Left lung (tissue), 10 donors: ENCODE data around the gene FETUB. TPM values are rescaled to one million over a fixed set of nuclear protein-coding genes. Genes with fewer than 3 reads are reported as not detected.

Source experiments
- ATAC-seq: fragments of 200-7000 bp; cut with Tn5 transposase; one replicate; pipeline ENCODE4 v1.9.1; 2020; ENCODE audit warnings: moderate library complexity
- DNase-seq, 4 donors: peaks; one replicate each; pipeline ENCODE4 v3.0.0-alpha.2; 2013 to 2020
- H3K27ac ChIP-seq, 2 donors: fragments of 200-600 bp; sonication (generic) in 1 of 2; one replicate each; pipeline versions ENCODE4 v1.5.0 to v1.8.0; 2020 to 2021
- H3K27me3 ChIP-seq, 2 donors: fragments of 200-600 bp; sonication (generic) in 1 of 2; one replicate each; pipeline versions ENCODE4 v1.5.0 to v1.8.0; 2020 to 2021
- H3K36me3 ChIP-seq, 2 donors: fragments of 200-600 bp; sonication (generic) in 1 of 2; one replicate each; pipeline versions ENCODE4 v1.5.0 to v1.8.0; 2020 to 2021
- H3K4me1 ChIP-seq, 2 donors: fragments of 200-600 bp; one replicate each; pipeline ENCODE4 v1.8.0; 2021
- H3K4me3 ChIP-seq, 2 donors: fragments of 200-600 bp; sonication (generic) in 1 of 2; one replicate each; pipeline versions ENCODE4 v1.5.0 to v1.8.0; 2020 to 2021; ENCODE audit warnings: mild to moderate bottlenecking in 1 of 2
- H3K9me3 ChIP-seq, 2 donors: fragments of 200-600 bp; sonication (generic) in 1 of 2; one replicate each; pipeline versions ENCODE4 v1.5.0 to v1.8.0; 2020 to 2021
- CTCF ChIP-seq, 2 donors: fragments of 200-600 bp; sonication (generic) in 1 of 2; IDR thresholded peaks; one replicate each; pipeline versions ENCODE4 v1.5.0 to v1.8.0; 2021; ENCODE audit warnings: antibody characterized with exemption in 2 of 2
- intact Hi-C, 2 donors: fragments of 100-400 bp; cut with DNase I; formaldehyde crosslinking; loops; one replicate each; pipeline versions ENCODE4 v1.11.2 to v1.14.2; 2022
- polyA plus RNA-seq, 6 donors: library from polyadenylated mRNA; unstranded; fragments of 120-200 nt; gene quantifications; one replicate each; pipeline ENCODE4 v1.2.1, GENCODE V29; 2013; ENCODE audit not compliant: insufficient read length in 6 of 6
- total RNA-seq, 2 donors: library from RNA; stranded (reverse); fragmentation: NEBNext Ultra II Directional; extraction: Animal tissue kit (Norgen Biotek cat#: 25700); gene quantifications; one replicate each; pipeline ENCODE4 v1.2.1, GENCODE V29; 2021
- donor health status: DM: no; HTN: yes; CAD: no.
- donor health status: DM: no; HTN: no; CAD: no.

The FETUB gene
- total and polyA plus RNA-seq, 8 donors, result not detected

- Histone ChIP-seq H3K9me3 (no peaks in the 10 kb centered on the region), H3K27ac (no peak overlapping the region), H3K36me3 (no peaks in the 10 kb centered on the region), H3K4me1 (peaks cover 0 to 8% of the 10 kb centered on the region in 2 donors), H3K4me3 (no peak overlapping the region), H3K27me3 (peaks cover 0 to 53% of the 10 kb centered on the region in 2 donors)
- ATAC-seq, result no peak
- TF ChIP-seq CTCF (IDR thresholded peaks at IDR 0.05), result no peak
- intact Hi-C loops, result loop anchor here in 1 of 2 donors (5.0 kb wide), 1 partner anchor 203 kb away; no protein-coding TSS in a partner anchor
- DNase-seq, result no peak
Measured at GRCh38 chr3:186619787-186620212, 20.4 kb upstream of the FETUB start.

- no peak overlapping the region for H3K4me3 ChIP-seq
- H3K27ac ChIP-seq, result no peak overlapping the region
- no peak for ATAC-seq
- no peak for DNase-seq
- no peaks in the 10 kb centered on the region for H3K9me3 ChIP-seq
- intact Hi-C loops, result no loop called here
- H3K27me3 ChIP-seq, result peaks cover 0 to 48% of the 10 kb centered on the region in 2 donors
- TF ChIP-seq CTCF (IDR thresholded peaks at IDR 0.05), result no peak
- H3K36me3 ChIP-seq, result no peaks in the 10 kb centered on the region
- peaks cover 0 to 8% of the 10 kb centered on the region in 2 donors for H3K4me1 ChIP-seq
Measured at GRCh38 chr3:186620213-186621092, 19.7 kb upstream of the FETUB start.

GRCh38 chr3:186621894-186622650, 18.1 kb upstream of the FETUB start:
- intact Hi-C loops, result no loop called here

GRCh38 chr3:186622651-186623310, 17.4 kb upstream of the FETUB start:
- no peaks in the 10 kb centered on the region for H3K9me3 ChIP-seq
- DNase-seq (no peak), ATAC-seq (no peak)
- no peak overlapping the region for H3K4me3 ChIP-seq
- intact Hi-C loops, result no loop called here
- peaks cover 0 to 25% of the 10 kb centered on the region in 2 donors for H3K27me3 ChIP-seq
- H3K27ac ChIP-seq, result no peak overlapping the region
- no peak for TF ChIP-seq CTCF (IDR thresholded peaks at IDR 0.05)
- H3K4me1 ChIP-seq, result no peaks in the 10 kb centered on the region
- no peaks in the 10 kb centered on the region for H3K36me3 ChIP-seq

More at GRCh38 chr3:186621894-186622650, 18.1 kb upstream of the FETUB start:
- Histone ChIP-seq H3K9me3 (no peaks in the 10 kb centered on the region), H3K27ac (no peak overlapping the region), H3K4me1 (peaks cover 0 to 4% of the 10 kb centered on the region in 2 donors), H3K36me3 (no peaks in the 10 kb centered on the region), H3K4me3 (no peak overlapping the region), H3K27me3 (peaks cover 0 to 32% of the 10 kb centered on the region in 2 donors)
- no peak for ATAC-seq
- TF ChIP-seq CTCF (IDR thresholded peaks at IDR 0.05), result no peak
- DNase-seq, result no peak
